Measurements from ENCODE around the gene ADCY5.

Gene ADCY5

GRCh38 chr3:123326531-123326930 is 122.4 kb downstream of the ADCY5 start:
- DNase-seq (ENCODE audit: low read depth in 2 of 2) = no peak

GRCh38 chr3:123325766-123326256 is 123.1 kb downstream of the ADCY5 start:
- DNase-seq (ENCODE audit: low read depth in 2 of 2) = no peak

DNA sequence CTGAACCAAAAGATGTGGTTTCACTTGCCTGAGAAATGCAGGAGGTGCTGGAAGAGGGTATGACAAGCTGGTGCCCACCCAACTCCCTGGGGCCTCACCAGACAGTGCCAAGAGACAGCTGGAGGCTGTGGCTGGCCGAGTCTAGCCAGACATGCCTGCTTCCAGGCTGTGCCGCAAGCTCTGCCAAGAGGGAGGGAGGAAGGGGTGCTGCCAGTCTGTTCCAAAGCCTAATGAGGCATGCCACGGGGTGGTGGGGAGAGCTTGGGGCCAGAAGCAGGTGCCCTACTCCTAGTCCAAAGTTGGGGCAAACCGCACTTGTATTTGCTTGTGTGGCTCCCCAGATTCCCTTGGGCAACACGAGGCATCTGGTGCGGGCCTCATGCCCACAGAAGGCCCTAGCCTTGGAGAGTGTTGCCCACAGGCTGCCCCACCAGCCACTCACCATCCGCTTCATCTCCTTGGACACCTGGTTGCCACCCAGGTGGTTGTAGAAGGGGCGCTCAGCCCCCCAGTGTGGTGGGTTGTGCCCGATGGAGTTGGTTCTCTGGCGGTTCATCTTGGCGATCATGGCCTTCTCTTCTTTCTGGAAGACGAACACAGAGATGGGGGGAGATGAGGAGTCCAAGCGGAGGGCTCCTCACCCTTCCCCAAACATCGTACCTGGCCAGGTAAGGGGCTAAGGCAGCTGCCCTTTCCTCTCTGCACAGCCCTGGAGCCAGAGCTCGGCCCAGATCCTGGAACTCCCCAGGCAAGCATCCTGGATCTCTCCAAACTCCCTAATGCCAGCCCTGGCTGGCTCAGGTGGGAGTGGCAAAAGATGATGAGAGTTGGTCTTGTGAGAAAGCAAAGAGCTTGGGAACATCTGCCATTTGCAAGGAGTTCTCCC is 123.8 kb downstream of the ADCY5 start:
- DNase-seq (ENCODE audit: low read depth in 2 of 2) = no peak

DNA sequence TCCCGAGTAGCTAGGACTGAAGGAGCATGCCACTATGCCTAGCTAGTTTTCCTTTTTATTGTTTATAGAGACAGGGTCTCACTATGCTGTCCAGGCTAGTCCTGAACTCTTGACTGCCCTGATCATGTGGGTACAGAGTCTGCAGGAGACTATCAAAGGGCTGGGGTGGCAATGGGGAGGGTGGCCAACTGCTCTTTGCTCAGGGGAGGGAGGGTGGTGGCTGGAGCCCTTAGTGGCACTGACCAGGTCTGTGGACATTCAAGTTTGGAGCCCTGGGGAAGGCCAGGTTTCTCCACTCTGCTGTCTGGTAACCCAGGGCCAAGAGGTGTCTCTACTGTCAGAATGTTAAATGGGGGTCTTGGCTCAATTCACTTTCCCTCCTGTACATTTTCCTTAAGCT is 125.1 kb downstream of the ADCY5 start:
- DNase-seq (ENCODE audit: low read depth in 2 of 2) = no peak

GRCh38 chr3:123322866-123323265 is 126.0 kb downstream of the ADCY5 start:
- no peak for DNase-seq (ENCODE audit: low read depth in 2 of 2)

- no peak for DNase-seq (ENCODE audit: low read depth in 2 of 2)
These were observed 127.1 kb downstream of the ADCY5 start for GRCh38 chr3:123321806-123322205.

GRCh38 chr3:123320221-123320620 is 128.7 kb downstream of the ADCY5 start:
- DNase-seq (ENCODE audit: low read depth in 2 of 2) = no peak

GRCh38 chr3:123319760-123320159 is 129.1 kb downstream of the ADCY5 start:
- DNase-seq (ENCODE audit: low read depth in 2 of 2) = no peak

- no peak for DNase-seq (ENCODE audit: low read depth in 2 of 2)
These were observed 130.5 kb downstream of the ADCY5 start for GRCh38 chr3:123318374-123318773.

DNA sequence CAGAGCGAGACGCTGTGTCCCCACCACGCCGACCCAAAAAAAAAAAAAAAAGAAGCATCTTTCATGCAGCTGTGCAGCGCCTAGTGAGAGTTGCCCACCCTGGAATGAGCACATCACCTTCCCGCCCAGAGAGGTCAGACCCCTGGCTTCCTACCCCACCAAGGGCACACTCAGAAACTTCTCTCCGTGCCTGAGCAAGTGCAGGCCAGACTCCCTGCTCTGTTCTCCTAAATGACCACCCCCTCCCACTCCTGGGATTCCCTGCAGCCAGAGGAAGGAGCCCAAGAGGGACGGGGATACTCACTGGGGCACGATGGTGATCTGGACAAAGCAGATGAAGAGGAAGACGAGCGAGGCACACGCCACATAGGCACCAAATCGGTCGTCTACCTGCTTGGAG is 131.2 kb downstream of the ADCY5 start:
- no peak for DNase-seq (ENCODE audit: low read depth in 2 of 2)

GRCh38 chr3:123315271-123315595 is 133.7 kb downstream of the ADCY5 start:
- DNase-seq (ENCODE audit: low read depth in 2 of 2) = no peak

- no peak for DNase-seq (ENCODE audit: low read depth in 2 of 2)
These were observed 134.3 kb downstream of the ADCY5 start for GRCh38 chr3:123314359-123315270.

DNA sequence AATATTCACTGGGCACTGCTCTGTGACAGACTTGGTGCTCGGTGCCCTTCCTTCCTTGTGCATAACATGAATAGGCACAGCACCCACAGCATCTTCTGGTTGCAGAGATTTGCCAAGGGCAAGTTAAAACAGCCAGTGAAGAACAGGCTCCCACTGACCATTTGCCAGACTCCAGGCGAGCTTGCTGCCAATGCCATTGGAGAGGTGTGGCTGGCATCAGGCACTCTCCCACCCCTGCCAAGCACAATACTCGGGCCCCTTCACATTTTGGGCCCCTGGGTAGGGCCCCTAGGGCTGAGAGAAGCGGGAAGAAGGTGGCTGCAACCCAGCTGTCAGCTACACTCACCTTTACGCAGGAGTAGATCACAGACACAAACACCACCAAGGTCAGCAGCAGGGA is 135.0 kb downstream of the ADCY5 start:
- no peak for DNase-seq (ENCODE audit: low read depth in 2 of 2)

DNA sequence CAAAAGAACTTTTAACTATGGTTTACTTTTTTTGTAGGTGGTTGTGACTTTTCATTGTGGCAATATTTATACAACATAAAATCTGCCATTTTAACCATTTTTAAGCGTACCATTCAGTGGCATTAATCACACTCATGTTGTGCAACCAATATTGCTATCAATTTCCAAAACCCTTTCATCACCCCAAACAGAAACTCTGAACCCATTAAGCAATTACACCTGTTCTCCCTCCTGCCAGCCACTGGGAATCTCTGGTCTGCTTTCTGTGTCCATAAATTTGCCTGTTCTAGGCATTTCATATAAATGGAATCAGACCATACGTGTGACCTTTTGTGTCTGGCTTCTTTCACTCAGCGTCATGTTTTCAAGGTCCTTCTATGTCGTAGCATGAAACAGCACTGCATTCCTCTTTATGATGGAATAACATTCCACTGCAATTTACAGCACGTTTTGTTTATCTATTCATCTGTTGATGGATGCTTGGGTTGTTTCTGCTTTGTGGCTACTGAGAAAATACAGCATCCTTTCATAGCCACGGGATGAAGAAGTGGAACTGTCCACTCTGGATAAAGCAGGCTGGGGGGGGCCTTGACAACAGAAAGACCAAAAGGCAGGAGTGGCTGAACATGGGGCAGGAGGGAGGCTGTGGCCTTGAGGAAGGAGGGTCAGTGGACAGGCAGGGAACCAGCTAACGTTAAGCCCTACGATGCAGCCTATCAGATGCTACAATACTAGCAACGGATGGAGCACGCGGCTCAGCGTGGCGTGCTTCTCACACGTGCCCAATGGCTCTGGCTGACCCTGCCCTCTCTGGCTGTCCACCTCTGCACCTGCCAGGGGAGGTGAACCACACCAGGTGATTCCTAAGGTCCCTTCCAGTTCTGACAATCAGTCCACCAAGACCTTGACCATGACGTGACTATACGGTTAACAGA is 136.3 kb downstream of the ADCY5 start:
- no peak for DNase-seq (ENCODE audit: low read depth in 2 of 2)

DNA sequence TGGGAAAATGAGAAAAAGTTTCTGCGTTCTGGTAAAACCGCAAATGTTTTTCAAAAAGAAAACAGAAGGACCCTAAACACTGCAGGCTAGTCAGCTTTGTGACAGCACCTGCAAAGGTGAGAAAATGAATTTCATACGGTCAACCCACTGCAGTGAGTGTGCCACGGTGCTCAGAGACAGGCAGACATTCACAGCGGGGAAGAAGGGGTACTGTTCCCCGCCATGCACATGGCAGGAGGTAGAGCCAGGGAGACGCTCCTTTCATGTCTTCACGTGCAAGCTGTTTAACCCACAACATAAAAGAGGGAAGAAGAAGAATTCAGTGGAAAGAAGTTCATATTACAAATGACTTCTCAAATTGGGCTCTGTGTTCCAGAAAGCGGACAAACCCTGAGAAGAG is 137.7 kb downstream of the ADCY5 start:
- no peak for DNase-seq (ENCODE audit: low read depth in 2 of 2)

DNA sequence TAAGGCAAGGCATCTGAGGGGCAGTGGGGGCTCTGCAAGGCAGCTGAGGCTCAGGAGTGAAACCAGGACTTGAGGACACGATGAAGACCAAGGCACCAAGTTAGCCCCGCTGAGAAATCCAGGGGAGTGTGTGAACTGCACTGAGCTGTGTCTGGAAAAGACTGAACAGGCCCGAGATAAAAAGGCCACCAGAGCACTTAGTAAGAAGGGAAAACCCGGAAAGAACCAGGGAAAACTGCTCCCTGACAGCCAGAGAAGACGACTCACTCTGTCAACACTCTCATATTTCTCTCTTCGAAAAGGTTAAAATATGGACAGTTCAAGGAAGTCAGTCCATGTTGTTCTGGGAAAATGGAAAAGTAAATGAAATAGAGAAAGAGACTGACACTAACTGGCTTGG is 138.1 kb downstream of the ADCY5 start:
- no peak for DNase-seq (ENCODE audit: low read depth in 2 of 2)

DNA sequence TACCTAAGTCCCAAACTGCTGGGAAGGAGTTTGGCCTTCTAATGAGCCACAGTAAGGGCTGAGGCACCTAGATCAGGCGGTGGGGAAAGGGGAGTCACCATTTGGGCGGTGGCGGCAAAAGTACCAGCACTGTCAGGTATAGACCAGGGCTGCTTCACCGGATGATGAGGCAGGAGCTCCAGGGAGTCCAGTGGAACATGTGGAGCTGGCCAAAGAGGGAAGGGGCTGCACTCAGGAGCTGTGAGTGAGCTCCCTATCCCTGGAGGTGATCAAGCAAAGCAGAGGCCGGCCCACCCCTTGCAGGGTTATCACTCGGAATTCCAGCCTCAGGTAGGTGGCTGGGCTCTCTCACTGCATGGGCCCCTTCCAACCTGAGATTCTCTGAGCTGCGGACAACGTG is 138.7 kb downstream of the ADCY5 start:
- DNase-seq (ENCODE audit: low read depth in 2 of 2) = no peak

DNA sequence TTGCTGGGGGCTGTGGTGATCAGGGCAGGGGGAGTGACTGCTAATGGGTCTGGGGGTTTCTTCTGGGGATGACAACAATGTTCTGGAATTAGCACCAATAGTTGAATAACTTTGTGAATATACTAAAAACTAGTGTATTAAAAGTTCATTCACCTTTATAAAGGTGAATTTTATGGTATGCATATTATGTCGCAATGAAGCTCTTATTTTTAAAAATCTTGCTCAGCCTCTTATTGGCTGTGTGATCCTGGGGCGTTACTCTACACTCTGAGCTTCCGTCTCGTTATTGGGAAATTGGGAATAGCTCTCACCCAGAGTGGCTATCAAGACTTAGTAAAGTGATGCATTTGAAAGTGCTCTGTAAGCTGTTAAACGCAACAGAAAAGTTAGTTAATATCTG is 141.8 kb downstream of the ADCY5 start:
- DNase-seq (ENCODE audit: low read depth in 2 of 2) = no peak

DNA sequence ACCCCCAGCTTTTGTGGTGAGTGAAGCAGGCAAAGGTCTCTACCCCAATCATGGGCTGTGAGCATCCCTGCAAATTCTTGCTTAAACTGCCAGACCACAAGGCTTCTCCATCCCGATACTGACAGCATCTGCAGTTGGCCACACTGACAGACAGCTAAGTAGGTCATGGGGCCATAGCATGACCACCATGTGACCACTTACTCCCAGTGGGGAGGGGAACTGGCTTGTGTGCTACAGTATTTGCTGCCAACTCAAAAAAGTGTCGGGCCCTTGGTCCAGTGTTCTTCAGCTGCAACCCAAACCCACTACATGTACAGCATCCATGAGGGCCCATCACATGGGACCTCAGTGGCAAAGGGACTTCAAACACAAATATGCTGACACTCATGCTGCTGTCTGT is 143.7 kb downstream of the ADCY5 start:
- no peak for DNase-seq (ENCODE audit: low read depth in 2 of 2)

DNA sequence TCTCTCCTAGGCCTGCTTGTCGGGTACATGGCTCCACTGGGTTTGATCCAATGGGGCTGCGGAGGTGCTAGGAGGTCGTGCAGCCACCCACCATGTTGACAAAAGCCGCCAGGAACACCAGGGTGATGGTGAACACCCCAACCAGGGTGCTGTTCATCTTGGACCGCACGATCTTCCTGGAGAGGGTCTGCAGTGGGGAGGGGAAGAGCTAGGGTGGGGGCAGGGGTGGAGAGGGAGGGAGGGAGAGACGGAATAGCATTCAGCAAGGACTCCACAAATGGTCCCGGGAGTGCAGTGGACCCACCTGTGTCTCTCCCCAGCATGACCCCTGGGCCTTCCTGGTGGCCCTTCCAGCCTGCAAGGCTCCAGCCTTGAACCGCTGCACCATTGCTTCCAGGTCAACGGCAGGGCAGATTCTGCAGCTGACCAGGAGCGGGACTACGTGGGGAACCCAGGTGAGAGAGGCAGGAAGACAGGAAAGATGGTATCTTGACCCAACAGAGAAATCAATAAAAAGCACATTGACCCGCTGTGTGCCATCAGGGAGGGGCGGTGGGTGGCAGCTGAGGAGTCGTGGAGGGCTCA is 144.8 kb downstream of the ADCY5 start:
- DNase-seq (ENCODE audit: low read depth in 2 of 2) = no peak

DNA sequence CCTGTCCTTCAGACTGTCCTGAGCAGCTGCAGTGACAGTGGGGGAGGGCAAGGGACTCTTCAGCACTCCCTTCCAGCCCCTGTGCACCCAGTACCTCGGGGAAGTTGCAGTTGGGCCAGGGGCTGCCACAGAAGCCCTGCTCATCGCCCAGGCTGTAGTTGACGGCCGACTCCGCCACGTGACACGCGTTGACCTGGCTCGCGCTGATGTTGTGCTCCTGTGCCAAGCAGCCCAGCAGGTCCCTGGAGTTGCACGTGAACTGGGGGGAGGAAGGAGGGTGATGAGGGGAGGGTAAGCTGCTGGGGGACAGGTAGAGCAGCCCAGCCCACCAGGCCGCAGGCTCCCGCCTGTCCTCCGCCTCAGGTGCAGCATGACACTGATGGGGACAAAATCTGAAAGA is 145.9 kb downstream of the ADCY5 start:
- no peak for DNase-seq (ENCODE audit: low read depth in 2 of 2)

All from stimulated activated CD8-positive, alpha-beta memory T cell treated with anti-CD3 and anti-CD28 coated beads, Interleukin-7, amount 100 ng/mL, for 4 hours (primary cell).